GM23338 (cell line): Measurements from ENCODE around the gene FFAR3. TPM values are rescaled to one million over a fixed set of nuclear protein-coding genes. Genes with fewer than 3 reads are reported as not detected.

Experiments used
- CTCF ChIP-seq, 2 experiments: fragments of 200-600 bp in 1 of 2; sonication (generic) in 1 of 2; conservative IDR thresholded peaks; 2 replicates each; pipeline versions ENCODE4 v1.5.1 to v1.6.1; 2016 to 2017; ENCODE audit warnings: antibody characterized with exemption in 2 of 2, low read depth in 2 of 2, mild to moderate bottlenecking in 2 of 2, moderate library complexity in 1 of 2
- ETS1 ChIP-seq: IDR thresholded peaks from 2 replicates; pipeline ENCODE4 v1.6.1; 2016; ENCODE audit warnings: antibody characterized with exemption
- EZH2phosphoT487 ChIP-seq: fragments of 200-600 bp; sonication (generic); IDR thresholded peaks from one replicate; pipeline ENCODE4 v1.8.1; 2018; ENCODE audit warnings: antibody characterized with exemption; ENCODE audit not compliant: unreplicated experiment
- ZNF114 ChIP-seq: fragments of 250-450 bp; sonication (Bioruptor Pico); IDR thresholded peaks from 2 replicates; pipeline ENCODE4 v1.5.0; 2020; ENCODE audit warnings: mild to moderate bottlenecking, moderate library complexity
- ZNF331 ChIP-seq: fragments of 250-450 bp; sonication (Bioruptor Pico); IDR thresholded peaks from 2 replicates; pipeline ENCODE4 v1.5.0; 2020; ENCODE audit warnings: low read depth, mild to moderate bottlenecking, moderate library complexity
- ZNF462 ChIP-seq: fragments of 250-450 bp; sonication (Bioruptor Pico); IDR thresholded peaks from 2 replicates; pipeline ENCODE4 v1.5.0; 2020; ENCODE audit warnings: mild to moderate bottlenecking, moderate library complexity
- polyA plus RNA-seq: library from polyadenylated mRNA; unstranded; fragments of >200 nt; fragmentation: Nextera tagmentation; extraction: Ambion mirVana; gene quantifications from 2 replicates; pipeline ENCODE4 v1.2.1, GENCODE V29; 2016
- total RNA-seq: library from RNA; depleted of rRNA; stranded (reverse); fragments of >200 nt; shearing (Covaris generic); gene quantifications from 2 replicates; pipeline ENCODE4 v1.2.3, GENCODE V29; 2014

FFAR3 gene
- total and polyA plus RNA-seq, 2 experiments from 2014 or later = 0.35 TPM; not detected in 1

- TF ChIP-seq ZNF462 (CRISPR knock-in tag) = no peak
- no peak for TF ChIP-seq EZH2phosphoT487
- TF ChIP-seq ZNF114 (CRISPR knock-in tag) = no peak
- TF ChIP-seq ZNF331 = no peak
- TF ChIP-seq CTCF (conservative IDR thresholded peaks at IDR 0.05; ENCODE audit: low read depth in 2 of 2) = no peak
- TF ChIP-seq ETS1 = no peak
Observed at GRCh38 chr19:35392742-35393715, 34.8 kb downstream of the FFAR3 start (continued).
